Uterus (tissue), 4 donors: ENCODE results near the gene MICAL2. TPM values are rescaled to one million over a fixed set of nuclear protein-coding genes. Genes with fewer than 3 reads are reported as not detected.

Experiments
- DNase-seq, 2 donors: peaks; one replicate each; pipeline ENCODE4 v3.0.0-alpha.2; 2019 to 2020
- H3K27ac ChIP-seq, 2 donors: fragments of 200-600 bp; sonication (generic); 1 replicate in 1 of 2; 2 replicates in 1 of 2; pipeline ENCODE4 v1.5.1; 2016 to 2018
- H3K27me3 ChIP-seq, 2 donors: fragments of 200-600 bp; sonication (generic); one replicate each; pipeline ENCODE4 v1.5.1; 2018 to 2019; ENCODE audit warnings: control low read depth in 1 of 2
- H3K36me3 ChIP-seq, 2 donors: fragments of 200-600 bp; sonication (generic); one replicate each; pipeline ENCODE4 v1.5.1; 2019; ENCODE audit warnings: control low read depth in 1 of 2
- H3K4me1 ChIP-seq, 2 donors: fragments of 200-600 bp; sonication (generic); one replicate each; pipeline ENCODE4 v1.5.1; 2018 to 2019; ENCODE audit warnings: control low read depth in 1 of 2
- H3K4me3 ChIP-seq, 2 donors: fragments of 200-600 bp; sonication (generic); 1 replicate in 1 of 2; 2 replicates in 1 of 2; pipeline ENCODE4 v1.5.1; 2018 to 2019; ENCODE audit warnings: mild to moderate bottlenecking in 1 of 2
- H3K9me3 ChIP-seq, 2 donors: fragments of 200-600 bp; sonication (generic); one replicate each; pipeline ENCODE4 v1.5.1; 2019; ENCODE audit warnings: control low read depth in 1 of 2
- CTCF ChIP-seq, 4 experiments: fragments of 200-600 bp in 2 of 4; fragments of 450-650 bp in 2 of 4; sonication (generic) in 2 of 4; IDR thresholded peaks; one replicate each; pipeline ENCODE4 v1.5.1; 2016 to 2019; ENCODE audit warnings: antibody characterized with exemption in 4 of 4, mild to moderate bottlenecking in 2 of 4, moderate library complexity in 1 of 4
- POLR2A ChIP-seq, 2 donors: fragments of 450-650 bp; IDR thresholded peaks; one replicate each; pipeline ENCODE4 v1.6.1; 2016; ENCODE audit warnings: antibody characterized with exemption in 2 of 2, mild to moderate bottlenecking in 1 of 2, moderate library complexity in 1 of 2
- intact Hi-C: fragments of 100-400 bp; cut with DNase I; formaldehyde crosslinking; loops from one replicate; pipeline ENCODE4 v1.15.1; 2023; ENCODE audit warnings: low total_unique reads
- total RNA-seq, 4 donors: library from RNA; depleted of rRNA in 3 of 4; stranded (reverse); fragments of >200 nt in 3 of 4; gene quantifications; one replicate each; pipeline versions ENCODE4 v1.1.0 to v1.2.4, GENCODE V29; 2014 to 2023
- donor health status: DM: yes; HTN: yes; CAD: no.

MICAL2 gene
- total RNA-seq, 4 donors from 2014 or later: 29.6 to 139 (median 53.1) TPM

- Histone ChIP-seq H3K9me3 (no peaks in the 10 kb centered on the region), H3K4me1 (peaks cover 0 to 10% of the 10 kb centered on the region in 2 donors), H3K4me3 (no peak overlapping the region), H3K27me3 (no peaks in the 10 kb centered on the region), H3K36me3 (no peaks in the 10 kb centered on the region), H3K27ac (peak overlapping the region; percentile 67 to 73)
- intact Hi-C loops: no loop called here
- no peak for DNase-seq
- TF ChIP-seq POLR2A (IDR thresholded peaks at IDR 0.05): no peak
- no peak for TF ChIP-seq CTCF (IDR thresholded peaks at IDR 0.05)
Measured at GRCh38 chr11:12169822-12170221, 59.4 kb downstream of the MICAL2 start.

- no peaks in the 10 kb centered on the region for H3K36me3 ChIP-seq
- H3K9me3 ChIP-seq: no peaks in the 10 kb centered on the region
- DNase-seq: no peak
- intact Hi-C loops: no loop called here
- peaks cover 0 to 6% of the 10 kb centered on the region in 2 donors for H3K4me1 ChIP-seq
- TF ChIP-seq POLR2A (IDR thresholded peaks at IDR 0.05): no peak
- TF ChIP-seq CTCF (IDR thresholded peaks at IDR 0.05): no peak
- H3K27ac ChIP-seq: peak overlapping the region; percentile 67 to 73
- no peaks in the 10 kb centered on the region for H3K27me3 ChIP-seq
- no peak overlapping the region for H3K4me3 ChIP-seq
Measured at GRCh38 chr11:12170501-12170900, 60.1 kb downstream of the MICAL2 start.

GRCh38 chr11:12170984-12171383 is 60.6 kb downstream of the MICAL2 start:
- intact Hi-C loops: no loop called here
- H3K27me3 ChIP-seq: no peaks in the 10 kb centered on the region
- peak; percentile 58 to 61 for DNase-seq
- H3K4me1 ChIP-seq: peaks cover 0 to 1% of the 10 kb centered on the region in 2 donors
- no peaks in the 10 kb centered on the region for H3K9me3 ChIP-seq
- H3K36me3 ChIP-seq: no peaks in the 10 kb centered on the region
- H3K27ac ChIP-seq: peak overlapping the region; percentile 67 to 73
- no peak overlapping the region for H3K4me3 ChIP-seq
- no peak for TF ChIP-seq POLR2A (IDR thresholded peaks at IDR 0.05)
- TF ChIP-seq CTCF (IDR thresholded peaks at IDR 0.05): no peak

- no peak for DNase-seq
- H3K9me3 ChIP-seq: no peaks in the 10 kb centered on the region
- TF ChIP-seq POLR2A (IDR thresholded peaks at IDR 0.05): no peak
- no peak for TF ChIP-seq CTCF (IDR thresholded peaks at IDR 0.05)
- H3K27me3 ChIP-seq: no peaks in the 10 kb centered on the region
- H3K36me3 ChIP-seq: no peaks in the 10 kb centered on the region
- peak overlapping the region in 1 of 2 donors; percentile 73 for H3K27ac ChIP-seq
- H3K4me1 ChIP-seq: no peaks in the 10 kb centered on the region
- no peak overlapping the region for H3K4me3 ChIP-seq
- intact Hi-C loops: no loop called here
Measured at GRCh38 chr11:12171921-12172320, 61.5 kb downstream of the MICAL2 start.

- Histone ChIP-seq H3K9me3 (no peaks in the 10 kb centered on the region), H3K4me3 (no peak overlapping the region), H3K4me1 (no peaks in the 10 kb centered on the region), H3K36me3 (no peaks in the 10 kb centered on the region), H3K27me3 (no peaks in the 10 kb centered on the region), H3K27ac (peak overlapping the region in 1 of 2 donors; percentile 57)
- DNase-seq: no peak
- no peak for TF ChIP-seq POLR2A (IDR thresholded peaks at IDR 0.05)
- no peak for TF ChIP-seq CTCF (IDR thresholded peaks at IDR 0.05)
- intact Hi-C loops: no loop called here
Measured at GRCh38 chr11:12172493-12173013, 62.2 kb downstream of the MICAL2 start.
